ENCODE measurements around the gene PDZD2. TPM values are rescaled to one million over a fixed set of nuclear protein-coding genes. Genes with fewer than 3 reads are reported as not detected.

Gene PDZD2
- total RNA-seq, 1 donor, result 0.36 TPM

- Histone ChIP-seq H3K27ac (ENCODE audit: low read depth, low read length) (no peak overlapping the region), H3K4me2 (ENCODE audit: insufficient read depth, low read length) (no peak overlapping the region), H3K9me3 (ENCODE audit: low read depth, low read length) (no peaks in the 10 kb centered on the region), H3K36me3 (ENCODE audit: insufficient read depth, low read length) (no peaks in the 10 kb centered on the region), H4K20me1 (ENCODE audit: insufficient read depth, low read length) (no peaks in the 10 kb centered on the region), H2AFZ (ENCODE audit: low read length) (no peak overlapping the region), H3K4me1 (ENCODE audit: insufficient read depth, low read length) (no peaks in the 10 kb centered on the region), H3K79me2 (ENCODE audit: insufficient read depth, low read length) (no peaks in the 10 kb centered on the region), H3K4me3 (ENCODE audit: insufficient read depth, low read length) (no peak overlapping the region), H3K27me3 (ENCODE audit: insufficient read depth, low read length) (no peaks in the 10 kb centered on the region)
- DNase-seq (ENCODE audit: insufficient read length, low spot score, missing footprints), result no peak
- TF ChIP-seq CTCF (IDR thresholded peaks at IDR 0.05; ENCODE audit: extremely low read depth, low read depth, low read length), result no peak
Measured at GRCh38 chr5:31786090-31786631, 147.2 kb downstream of the PDZD2 start.

- Histone ChIP-seq H3K4me1 (ENCODE audit: insufficient read depth, low read length) (no peaks in the 10 kb centered on the region), H3K27ac (ENCODE audit: low read depth, low read length) (no peak overlapping the region), H2AFZ (ENCODE audit: low read length) (no peak overlapping the region), H3K4me2 (ENCODE audit: insufficient read depth, low read length) (no peak overlapping the region), H3K4me3 (ENCODE audit: insufficient read depth, low read length) (no peak overlapping the region), H3K9me3 (ENCODE audit: low read depth, low read length) (no peaks in the 10 kb centered on the region), H4K20me1 (ENCODE audit: insufficient read depth, low read length) (no peaks in the 10 kb centered on the region), H3K27me3 (ENCODE audit: insufficient read depth, low read length) (peaks cover 3% of the 10 kb centered on the region), H3K36me3 (ENCODE audit: insufficient read depth, low read length) (no peaks in the 10 kb centered on the region), H3K79me2 (ENCODE audit: insufficient read depth, low read length) (no peaks in the 10 kb centered on the region)
- DNase-seq (ENCODE audit: insufficient read length, low spot score, missing footprints), result no peak
- no peak for TF ChIP-seq CTCF (IDR thresholded peaks at IDR 0.05; ENCODE audit: extremely low read depth, low read depth, low read length)
Measured at GRCh38 chr5:31794009-31794408, 155.1 kb downstream of the PDZD2 start.

- H4K20me1 ChIP-seq (ENCODE audit: insufficient read depth, low read length), result no peaks in the 10 kb centered on the region
- H3K9me3 ChIP-seq (ENCODE audit: low read depth, low read length), result no peaks in the 10 kb centered on the region
- no peak for TF ChIP-seq CTCF (IDR thresholded peaks at IDR 0.05; ENCODE audit: extremely low read depth, low read depth, low read length)
Measured at GRCh38 chr5:31798168-31798567, 159.2 kb downstream of the PDZD2 start.

GRCh38 chr5:31800351-31800750 lies 161.4 kb downstream of the PDZD2 start:
- DNase-seq (ENCODE audit: insufficient read length, low spot score, missing footprints), result no peak
- no peaks in the 10 kb centered on the region for H3K36me3 ChIP-seq (ENCODE audit: insufficient read depth, low read length)
- H3K4me1 ChIP-seq (ENCODE audit: insufficient read depth, low read length), result no peaks in the 10 kb centered on the region
- H3K27me3 ChIP-seq (ENCODE audit: insufficient read depth, low read length), result peaks cover 21% of the 10 kb centered on the region
- H3K9me3 ChIP-seq (ENCODE audit: low read depth, low read length), result no peaks in the 10 kb centered on the region
- H3K4me3 ChIP-seq (ENCODE audit: insufficient read depth, low read length), result no peak overlapping the region
- no peak overlapping the region for H3K4me2 ChIP-seq (ENCODE audit: insufficient read depth, low read length)
- no peak overlapping the region for H2AFZ ChIP-seq (ENCODE audit: low read length)
- TF ChIP-seq CTCF (IDR thresholded peaks at IDR 0.05; ENCODE audit: extremely low read depth, low read depth, low read length), result no peak
- H4K20me1 ChIP-seq (ENCODE audit: insufficient read depth, low read length), result no peaks in the 10 kb centered on the region
- no peaks in the 10 kb centered on the region for H3K79me2 ChIP-seq (ENCODE audit: insufficient read depth, low read length)
- H3K27ac ChIP-seq (ENCODE audit: low read depth, low read length), result no peak overlapping the region

More at GRCh38 chr5:31798168-31798567, 159.2 kb downstream of the PDZD2 start:
- Histone ChIP-seq H2AFZ (ENCODE audit: low read length) (no peak overlapping the region), H3K79me2 (ENCODE audit: insufficient read depth, low read length) (no peaks in the 10 kb centered on the region), H3K27me3 (ENCODE audit: insufficient read depth, low read length) (peaks cover 13% of the 10 kb centered on the region), H3K4me3 (ENCODE audit: insufficient read depth, low read length) (no peak overlapping the region), H3K4me1 (ENCODE audit: insufficient read depth, low read length) (no peaks in the 10 kb centered on the region), H3K36me3 (ENCODE audit: insufficient read depth, low read length) (no peaks in the 10 kb centered on the region), H3K4me2 (ENCODE audit: insufficient read depth, low read length) (no peak overlapping the region), H3K27ac (ENCODE audit: low read depth, low read length) (no peak overlapping the region)
- DNase-seq (ENCODE audit: insufficient read length, low spot score, missing footprints), result no peak
